ENCODE measurements around the gene COL18A1.

DNA sequence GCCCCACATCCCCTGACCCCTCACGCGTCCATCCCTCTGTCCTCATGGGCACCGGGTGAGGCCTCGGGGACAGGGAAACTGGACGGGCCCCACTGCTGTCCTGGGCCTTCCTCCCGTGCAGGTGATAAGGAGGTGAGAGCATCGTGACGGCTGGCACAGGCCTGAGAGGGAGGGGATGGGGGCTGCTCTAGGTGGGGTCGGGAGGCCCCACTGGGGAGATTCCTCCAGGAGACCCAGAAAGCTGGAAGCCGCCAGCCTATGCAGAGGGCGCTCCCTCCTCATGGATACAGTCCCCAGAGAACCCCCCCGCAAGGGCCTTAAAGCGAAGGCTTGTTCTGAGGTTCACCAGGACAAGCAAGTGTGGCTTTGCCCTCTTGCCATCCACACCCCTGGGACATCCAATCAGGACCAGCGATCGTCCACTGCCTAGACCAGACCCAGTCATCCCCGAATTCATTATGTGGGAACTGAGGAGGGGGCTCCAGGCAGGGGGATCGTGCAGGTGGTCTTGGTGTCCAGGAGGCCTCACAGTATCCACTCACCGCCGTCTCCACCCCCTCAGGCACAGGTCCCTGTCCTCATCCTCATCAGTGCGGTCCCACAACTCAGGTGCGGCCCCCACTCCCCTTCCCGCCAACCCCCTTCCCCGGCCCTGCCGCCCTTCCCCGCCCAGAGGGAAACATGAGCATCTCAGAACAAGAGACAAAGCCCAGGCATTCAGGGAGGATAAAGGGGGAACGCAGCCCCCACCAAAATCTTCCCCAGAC, 45.3 kb upstream of the COL18A1 start:
- no peak for TF ChIP-seq EZH2 (IDR thresholded peaks at IDR 0.05)
- TF ChIP-seq, protein P1, sequence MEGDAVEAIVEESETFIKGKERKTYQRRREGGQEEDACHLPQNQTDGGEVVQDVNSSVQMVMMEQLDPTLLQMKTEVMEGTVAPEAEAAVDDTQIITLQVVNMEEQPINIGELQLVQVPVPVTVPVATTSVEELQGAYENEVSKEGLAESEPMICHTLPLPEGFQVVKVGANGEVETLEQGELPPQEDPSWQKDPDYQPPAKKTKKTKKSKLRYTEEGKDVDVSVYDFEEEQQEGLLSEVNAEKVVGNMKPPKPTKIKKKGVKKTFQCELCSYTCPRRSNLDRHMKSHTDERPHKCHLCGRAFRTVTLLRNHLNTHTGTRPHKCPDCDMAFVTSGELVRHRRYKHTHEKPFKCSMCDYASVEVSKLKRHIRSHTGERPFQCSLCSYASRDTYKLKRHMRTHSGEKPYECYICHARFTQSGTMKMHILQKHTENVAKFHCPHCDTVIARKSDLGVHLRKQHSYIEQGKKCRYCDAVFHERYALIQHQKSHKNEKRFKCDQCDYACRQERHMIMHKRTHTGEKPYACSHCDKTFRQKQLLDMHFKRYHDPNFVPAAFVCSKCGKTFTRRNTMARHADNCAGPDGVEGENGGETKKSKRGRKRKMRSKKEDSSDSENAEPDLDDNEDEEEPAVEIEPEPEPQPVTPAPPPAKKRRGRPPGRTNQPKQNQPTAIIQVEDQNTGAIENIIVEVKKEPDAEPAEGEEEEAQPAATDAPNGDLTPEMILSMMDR (IDR thresholded peaks at IDR 0.05): no peak
- TF ChIP-seq EZH2phosphoT487 (IDR thresholded peaks at IDR 0.05): no peak
